Measurements from ENCODE around the gene ATG5.

The ATG5 gene

DNA sequence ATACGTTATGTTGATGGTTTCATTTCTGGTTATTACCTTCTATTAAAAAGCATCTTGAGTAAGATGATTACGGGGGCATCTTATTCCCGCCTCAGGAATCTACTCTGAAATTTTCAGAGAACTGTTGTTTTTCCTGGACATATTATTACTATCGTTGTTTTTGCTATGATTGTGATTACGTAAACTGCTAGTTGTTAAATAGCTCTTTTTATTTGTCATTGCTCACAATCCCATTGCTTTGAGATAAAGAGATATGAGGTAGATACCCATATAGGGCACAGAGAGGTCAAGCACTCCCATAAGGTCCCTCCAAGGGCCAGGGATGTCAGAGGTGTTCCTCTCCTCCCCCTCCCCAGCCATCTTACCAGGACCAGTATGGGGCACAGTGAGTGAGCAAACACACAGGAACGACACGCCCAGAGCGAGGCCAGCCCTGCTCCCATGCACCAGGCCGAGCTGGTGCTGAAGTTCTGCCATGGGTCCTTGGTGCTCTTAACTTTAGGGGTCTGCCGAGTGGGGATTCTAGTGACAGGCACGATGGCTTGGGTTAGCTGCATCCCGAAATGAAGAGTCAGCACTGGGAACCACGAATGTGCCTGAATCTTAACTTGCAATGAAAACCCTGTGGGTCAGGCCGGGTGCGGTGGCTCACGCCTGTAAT lies 189.5 kb downstream of the ATG5 start:
- no peak for TF ChIP-seq EZH2phosphoT487 (IDR thresholded peaks at IDR 0.05; ENCODE audit: borderline replicate concordance, low read length)
- TF ChIP-seq, protein P1, sequence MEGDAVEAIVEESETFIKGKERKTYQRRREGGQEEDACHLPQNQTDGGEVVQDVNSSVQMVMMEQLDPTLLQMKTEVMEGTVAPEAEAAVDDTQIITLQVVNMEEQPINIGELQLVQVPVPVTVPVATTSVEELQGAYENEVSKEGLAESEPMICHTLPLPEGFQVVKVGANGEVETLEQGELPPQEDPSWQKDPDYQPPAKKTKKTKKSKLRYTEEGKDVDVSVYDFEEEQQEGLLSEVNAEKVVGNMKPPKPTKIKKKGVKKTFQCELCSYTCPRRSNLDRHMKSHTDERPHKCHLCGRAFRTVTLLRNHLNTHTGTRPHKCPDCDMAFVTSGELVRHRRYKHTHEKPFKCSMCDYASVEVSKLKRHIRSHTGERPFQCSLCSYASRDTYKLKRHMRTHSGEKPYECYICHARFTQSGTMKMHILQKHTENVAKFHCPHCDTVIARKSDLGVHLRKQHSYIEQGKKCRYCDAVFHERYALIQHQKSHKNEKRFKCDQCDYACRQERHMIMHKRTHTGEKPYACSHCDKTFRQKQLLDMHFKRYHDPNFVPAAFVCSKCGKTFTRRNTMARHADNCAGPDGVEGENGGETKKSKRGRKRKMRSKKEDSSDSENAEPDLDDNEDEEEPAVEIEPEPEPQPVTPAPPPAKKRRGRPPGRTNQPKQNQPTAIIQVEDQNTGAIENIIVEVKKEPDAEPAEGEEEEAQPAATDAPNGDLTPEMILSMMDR (IDR thresholded peaks at IDR 0.05; ENCODE audit: low read depth, low read length, poor library complexity, severe bottlenecking), result no peak
- Histone ChIP-seq H3K36me3 (ENCODE audit: control insufficient read depth, low read length) (no peaks in the 10 kb centered on the region), H3K9me2 (replicated peaks; ENCODE audit: control insufficient read depth, low read length) (no peaks in the 10 kb centered on the region), H3K4me1 (ENCODE audit: control insufficient read depth, low read length) (no peaks in the 10 kb centered on the region), H3K27me3 (ENCODE audit: control insufficient read depth, low read length) (peaks cover 4% of the 10 kb centered on the region; the same call in 1 of the 2 replicates), H3K27ac (ENCODE audit: low read depth, low read length) (no peak overlapping the region), H3K4me2 (ENCODE audit: low read length) (no peak overlapping the region), H3K9me3 (ENCODE audit: control insufficient read depth, insufficient read depth, low read length) (no peaks in the 10 kb centered on the region), H4K20me1 (ENCODE audit: control insufficient read depth, insufficient read depth, low read depth, low read length) (no peaks in the 10 kb centered on the region), H3F3A (ENCODE audit: control insufficient read depth, insufficient read depth) (no peaks in the 10 kb centered on the region), H3K4me3 (ENCODE audit: low read length) (no peak overlapping the region), H3K79me2 (ENCODE audit: control insufficient read depth, low read length) (no peaks in the 10 kb centered on the region)

DNA sequence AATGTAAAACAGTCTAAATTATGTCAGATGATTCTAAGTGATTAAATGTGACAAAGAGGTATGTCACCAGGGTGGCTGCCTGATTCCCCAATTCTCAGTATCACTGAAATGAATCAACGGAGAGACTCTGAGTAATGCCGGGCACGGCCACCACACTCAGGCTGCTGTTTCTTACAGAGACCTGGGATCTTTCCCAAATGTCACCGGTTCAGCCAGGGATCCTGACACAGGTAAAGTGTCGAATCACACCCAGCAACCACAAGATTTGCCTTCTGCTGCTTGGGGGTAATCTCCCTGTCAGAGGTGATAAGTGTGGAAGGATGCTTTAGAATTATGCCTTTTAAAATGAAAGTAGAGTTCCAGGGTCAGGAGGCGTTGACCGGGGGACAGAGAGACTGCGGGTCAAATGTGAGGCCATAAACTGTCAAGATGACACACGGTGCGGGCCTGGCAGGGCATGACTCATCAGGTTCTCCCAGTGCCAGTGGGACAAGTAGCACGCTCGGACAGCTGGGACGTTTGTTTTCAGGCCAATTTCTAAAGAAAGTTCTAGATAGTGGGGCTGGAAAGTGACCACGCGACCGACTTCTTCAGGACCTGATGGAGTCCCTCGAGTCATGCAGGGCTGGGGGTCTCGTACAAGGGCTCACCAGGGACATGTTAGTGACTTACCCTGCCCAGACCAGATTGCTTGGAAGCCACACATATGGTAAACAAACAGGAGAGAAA lies 190.5 kb downstream of the ATG5 start:
- no peak for TF ChIP-seq EZH2phosphoT487 (IDR thresholded peaks at IDR 0.05; ENCODE audit: borderline replicate concordance, low read length)
- TF ChIP-seq, protein P1 (IDR thresholded peaks at IDR 0.05; ENCODE audit: low read depth, low read length, poor library complexity, severe bottlenecking), result no peak
- H3K9me3 ChIP-seq (ENCODE audit: control insufficient read depth, insufficient read depth, low read length), result no peaks in the 10 kb centered on the region
- H3K27me3 ChIP-seq (ENCODE audit: control insufficient read depth, low read length), result peaks cover 4% of the 10 kb centered on the region; the same call in 1 of the 2 replicates
- H3K4me3 ChIP-seq (ENCODE audit: low read length), result no peak overlapping the region
- H4K20me1 ChIP-seq (ENCODE audit: control insufficient read depth, insufficient read depth, low read depth, low read length), result no peaks in the 10 kb centered on the region
- H3F3A ChIP-seq (ENCODE audit: control insufficient read depth, insufficient read depth), result no peaks in the 10 kb centered on the region
- no peaks in the 10 kb centered on the region for H3K4me1 ChIP-seq (ENCODE audit: control insufficient read depth, low read length)
- H3K4me2 ChIP-seq (ENCODE audit: low read length), result no peak overlapping the region
- no peaks in the 10 kb centered on the region for H3K36me3 ChIP-seq (ENCODE audit: control insufficient read depth, low read length)
- no peak overlapping the region for H3K27ac ChIP-seq (ENCODE audit: low read depth, low read length)
- no peaks in the 10 kb centered on the region for H3K79me2 ChIP-seq (ENCODE audit: control insufficient read depth, low read length)
- H3K9me2 ChIP-seq (replicated peaks; ENCODE audit: control insufficient read depth, low read length), result no peaks in the 10 kb centered on the region

Measured in DOHH2 (cell line).